Erythroblast (primary cell): Measurements from ENCODE around the gene KCNV2.

ENCODE experiments used
- GATA1 ChIP-seq: IDR thresholded peaks from 2 replicates; pipeline ENCODE4 v1.6.1; 2011; ENCODE audit warnings: low read depth, mild to moderate bottlenecking, control low read depth, low read length, moderate library complexity
- POLR2A ChIP-seq: IDR thresholded peaks from 2 replicates; pipeline ENCODE4 v1.6.1; 2011; ENCODE audit warnings: mild to moderate bottlenecking, low read length

DNA sequence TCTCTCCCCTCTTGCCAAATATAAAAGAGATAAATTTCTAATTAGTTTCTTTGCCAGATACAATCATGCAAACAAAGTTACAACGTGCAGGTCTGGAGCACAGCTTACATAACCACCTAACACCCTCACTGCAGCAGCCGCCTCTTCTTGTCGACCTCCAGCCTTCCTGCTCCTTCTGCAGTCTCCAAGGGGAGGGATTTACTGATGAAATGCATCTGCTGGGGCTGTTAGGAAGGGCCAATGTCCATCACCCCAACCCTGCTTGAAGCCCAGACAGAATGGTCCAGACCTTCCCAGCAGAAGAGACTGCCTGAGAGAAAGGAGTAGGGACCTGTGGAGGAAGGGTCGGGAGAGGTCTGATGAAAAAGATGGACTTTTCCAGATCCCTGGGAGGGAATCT is 15.2 kb downstream of the KCNV2 start:
- TF ChIP-seq POLR2A (no peak), GATA1 (no peak)
